ENCODE data around the gene APOBEC2. TPM values are rescaled to one million over a fixed set of nuclear protein-coding genes. Genes with fewer than 3 reads are reported as not detected.

The APOBEC2 gene
- polyA plus RNA-seq, 1 donor (not counting 4 experiments of a cell fraction or from before 2014, with no cell fraction given), result 0.05 TPM

GRCh38 chr6:41054511-41054910 lies 1.5 kb downstream of the APOBEC2 start:
- H3K27me3 ChIP-seq (ENCODE audit: control insufficient read depth, extremely low read depth, insufficient read depth, low read length), result no peaks in the 10 kb centered on the region
- H3K9me3 ChIP-seq (ENCODE audit: control insufficient read depth, low read depth, low read length), result no peaks in the 10 kb centered on the region
- no peaks in the 10 kb centered on the region for H3K79me2 ChIP-seq (ENCODE audit: control insufficient read depth, insufficient read depth, low read length)
- no peak overlapping the region for H3K9ac ChIP-seq (ENCODE audit: control insufficient read depth, extremely low read depth, insufficient read depth, low read length)
- no peaks in the 10 kb centered on the region for H4K20me1 ChIP-seq (ENCODE audit: control insufficient read depth, extremely low read depth, insufficient read depth, low read length)
- H3K36me3 ChIP-seq (ENCODE audit: control insufficient read depth in 2 of 2, extremely low read depth in 1 of 2, insufficient read depth in 2 of 2, low read length in 2 of 2), result no peaks in the 10 kb centered on the region
- no peak for FAIRE-seq
- DNase-seq (ENCODE audit: low read depth, low spot score), result no peak
- no peak for TF ChIP-seq CTCF (optimal IDR thresholded peaks at IDR 0.05 in 1 of 3, IDR thresholded peaks at IDR 0.05 in 1 of 3, conservative IDR thresholded peaks at IDR 0.05 in 1 of 3; ENCODE audit: extremely low read depth in 1 of 3, insufficient read depth in 2 of 3, low read length in 3 of 3)
- no peak for TF ChIP-seq EZH2 (IDR thresholded peaks at IDR 0.05; ENCODE audit: low read length)
- H3K4me2 ChIP-seq (ENCODE audit: control insufficient read depth, extremely low read depth, insufficient read depth, low read depth, low read length), result no peak overlapping the region
- no peak overlapping the region for H2AFZ ChIP-seq (ENCODE audit: control insufficient read depth, low read length)
- dilution Hi-C loops (cut with MboI; ENCODE audit: extremely low pct_ligation_motif_present, low sequenced_read_pairs), result no loop called here
- H3K4me3 ChIP-seq (ENCODE audit: control insufficient read depth in 2 of 3, extremely low read depth in 1 of 3, insufficient read depth in 2 of 3, low read depth in 1 of 3, low read length in 3 of 3), result no peak overlapping the region
- peaks cover 13% of the 10 kb centered on the region for H3K4me1 ChIP-seq (ENCODE audit: control insufficient read depth, extremely low read depth, insufficient read depth, low read length)
- no peak overlapping the region for H3K27ac ChIP-seq (ENCODE audit: control insufficient read depth, insufficient read depth, low read length)
- no peaks in the 10 kb centered on the region for H3K9me1 ChIP-seq (ENCODE audit: control insufficient read depth, extremely low read depth, insufficient read depth, low read length)

- no peaks in the 10 kb centered on the region for H3K36me3 ChIP-seq (ENCODE audit: control insufficient read depth in 2 of 2, extremely low read depth in 1 of 2, insufficient read depth in 2 of 2, low read length in 2 of 2)
- no peaks in the 10 kb centered on the region for H3K9me1 ChIP-seq (ENCODE audit: control insufficient read depth, extremely low read depth, insufficient read depth, low read length)
- H3K27ac ChIP-seq (ENCODE audit: control insufficient read depth, insufficient read depth, low read length), result no peak overlapping the region
- no peak overlapping the region for H3K9ac ChIP-seq (ENCODE audit: control insufficient read depth, extremely low read depth, insufficient read depth, low read length)
- no peak for TF ChIP-seq CTCF (optimal IDR thresholded peaks at IDR 0.05 in 1 of 3, IDR thresholded peaks at IDR 0.05 in 1 of 3, conservative IDR thresholded peaks at IDR 0.05 in 1 of 3; ENCODE audit: extremely low read depth in 1 of 3, insufficient read depth in 2 of 3, low read length in 3 of 3)
- TF ChIP-seq EZH2 (IDR thresholded peaks at IDR 0.05; ENCODE audit: low read length), result no peak
- H3K4me1 ChIP-seq (ENCODE audit: control insufficient read depth, extremely low read depth, insufficient read depth, low read length), result peaks cover 14% of the 10 kb centered on the region
- no peaks in the 10 kb centered on the region for H3K79me2 ChIP-seq (ENCODE audit: control insufficient read depth, insufficient read depth, low read length)
- DNase-seq (ENCODE audit: low read depth, low spot score), result no peak
- no peak overlapping the region for H3K4me3 ChIP-seq (ENCODE audit: control insufficient read depth in 2 of 3, extremely low read depth in 1 of 3, insufficient read depth in 2 of 3, low read depth in 1 of 3, low read length in 3 of 3)
- H3K9me3 ChIP-seq (ENCODE audit: control insufficient read depth, low read depth, low read length), result no peaks in the 10 kb centered on the region
- no peaks in the 10 kb centered on the region for H3K27me3 ChIP-seq (ENCODE audit: control insufficient read depth, extremely low read depth, insufficient read depth, low read length)
- H3K4me2 ChIP-seq (ENCODE audit: control insufficient read depth, extremely low read depth, insufficient read depth, low read depth, low read length), result no peak overlapping the region
- FAIRE-seq, result no peak
- no peak overlapping the region for H2AFZ ChIP-seq (ENCODE audit: control insufficient read depth, low read length)
- H4K20me1 ChIP-seq (ENCODE audit: control insufficient read depth, extremely low read depth, insufficient read depth, low read length), result no peaks in the 10 kb centered on the region
- dilution Hi-C loops (cut with MboI; ENCODE audit: extremely low pct_ligation_motif_present, low sequenced_read_pairs), result no loop called here
Measured at GRCh38 chr6:41055149-41055548, 2.1 kb downstream of the APOBEC2 start.
